KMS-11 (cell line): ENCODE results near the gene ULK2.

ENCODE experiments used
- H2AFZ ChIP-seq: fragments of 200-600 bp; sonication (generic); 2 replicates; pipeline ENCODE4 v1.6.1; 2016; ENCODE audit warnings: antibody characterized with exemption, mixed run types, low read depth
- H3K27ac ChIP-seq: fragments of 200-600 bp; sonication (generic); 2 replicates; pipeline ENCODE4 v1.6.1; 2016; ENCODE audit warnings: mild to moderate bottlenecking, mixed run types
- H3K27me3 ChIP-seq: fragments of 200-600 bp; sonication (generic); 2 replicates; pipeline ENCODE4 v1.6.1; 2017; ENCODE audit warnings: mild to moderate bottlenecking, low read depth, mixed run types, moderate library complexity; ENCODE audit not compliant: insufficient read depth
- H3K36me3 ChIP-seq: fragments of 200-600 bp; sonication (generic); 2 replicates; pipeline ENCODE4 v1.6.1; 2017; ENCODE audit warnings: mild to moderate bottlenecking, mixed run types; ENCODE audit not compliant: insufficient read depth
- H3K4me1 ChIP-seq: fragments of 200-600 bp; sonication (generic); 2 replicates; pipeline ENCODE4 v1.6.1; 2016; ENCODE audit warnings: mild to moderate bottlenecking, low read depth, mixed run types; ENCODE audit not compliant: poor library complexity, severe bottlenecking
- H3K4me2 ChIP-seq: fragments of 200-600 bp; sonication (generic); 2 replicates; pipeline ENCODE4 v1.7.0; 2016; ENCODE audit warnings: mild to moderate bottlenecking, mixed run types
- H3K4me3 ChIP-seq: fragments of 200-600 bp; sonication (generic); IDR thresholded peaks from 2 replicates; pipeline ENCODE4 v1.6.1; 2017; ENCODE audit warnings: low read depth, low read length, mixed read lengths; ENCODE audit not compliant: insufficient read depth
- H3K79me2 ChIP-seq: fragments of 200-600 bp; sonication (generic); 2 replicates; pipeline ENCODE4 v1.6.1; 2016; ENCODE audit warnings: low read depth, mixed run types; ENCODE audit not compliant: insufficient read depth
- H3K9ac ChIP-seq: fragments of 200-600 bp; sonication (generic); 2 replicates; pipeline ENCODE4 v1.6.1; 2016; ENCODE audit warnings: mild to moderate bottlenecking, mixed run types
- H4K20me1 ChIP-seq: fragments of 200-600 bp; sonication (generic); 2 replicates; pipeline ENCODE4 v1.6.1; 2016; ENCODE audit warnings: mild to moderate bottlenecking, mixed run types; ENCODE audit not compliant: insufficient read depth
- CTCF ChIP-seq: fragments of 200-600 bp; sonication (generic); conservative IDR thresholded peaks from 2 replicates; pipeline ENCODE4 v1.6.1; 2017; ENCODE audit warnings: low read depth, mild to moderate bottlenecking, antibody characterized with exemption, low read length, moderate library complexity, mixed read lengths

The ULK2 gene

GRCh38 chr17:19744922-19745757 lies 122.6 kb downstream of the ULK2 start:
- no peaks in the 10 kb centered on the region for H4K20me1 ChIP-seq
- H3K4me2 ChIP-seq, result no peak overlapping the region
- H3K27ac ChIP-seq, result no peak overlapping the region
- no peaks in the 10 kb centered on the region for H3K79me2 ChIP-seq
- H3K36me3 ChIP-seq, result no peaks in the 10 kb centered on the region
- no peaks in the 10 kb centered on the region for H3K4me1 ChIP-seq
- H3K27me3 ChIP-seq, result no peaks in the 10 kb centered on the region
- H2AFZ ChIP-seq, result no peak overlapping the region
- no peak overlapping the region for H3K9ac ChIP-seq
- no peak for TF ChIP-seq CTCF
- no peak overlapping the region for H3K4me3 ChIP-seq

- Histone ChIP-seq H3K4me1 (no peaks in the 10 kb centered on the region), H2AFZ (no peak overlapping the region), H3K36me3 (no peaks in the 10 kb centered on the region), H3K9ac (no peak overlapping the region), H4K20me1 (no peaks in the 10 kb centered on the region), H3K79me2 (no peaks in the 10 kb centered on the region), H3K4me3 (no peak overlapping the region), H3K27ac (no peak overlapping the region), H3K4me2 (no peak overlapping the region), H3K27me3 (no peaks in the 10 kb centered on the region)
- TF ChIP-seq CTCF, result no peak
Observed at GRCh38 chr17:19744492-19744891, 123.2 kb downstream of the ULK2 start.

GRCh38 chr17:19743101-19744100 lies 124.3 kb downstream of the ULK2 start:
- Histone ChIP-seq H3K9ac (no peak overlapping the region), H3K27ac (no peak overlapping the region), H3K36me3 (no peaks in the 10 kb centered on the region), H3K4me3 (no peak overlapping the region), H3K79me2 (no peaks in the 10 kb centered on the region), H3K4me1 (no peaks in the 10 kb centered on the region), H3K4me2 (no peak overlapping the region), H4K20me1 (no peaks in the 10 kb centered on the region), H2AFZ (no peak overlapping the region), H3K27me3 (no peaks in the 10 kb centered on the region)
- TF ChIP-seq CTCF, result no peak

- Histone ChIP-seq H3K4me2 (no peak overlapping the region), H4K20me1 (no peaks in the 10 kb centered on the region), H3K4me3 (no peak overlapping the region), H3K79me2 (no peaks in the 10 kb centered on the region), H3K27me3 (no peaks in the 10 kb centered on the region), H3K4me1 (no peaks in the 10 kb centered on the region), H3K27ac (no peak overlapping the region), H2AFZ (no peak overlapping the region), H3K9ac (no peak overlapping the region), H3K36me3 (no peaks in the 10 kb centered on the region)
- TF ChIP-seq CTCF, result no peak
Observed at GRCh38 chr17:19742495-19742894, 125.2 kb downstream of the ULK2 start.
